ENCODE data around the gene CD14.
"Not testable (repeated sequence)": the region's sequence is repeated elsewhere in the genome, so short reads cannot be mapped to it uniquely, and the experiment has no call there.

The CD14 gene

GRCh38 chr5:140634103-140634502, 1.1 kb upstream of the CD14 start:
- no peak for DNase-seq

- DNase-seq, result no peak
Observed at GRCh38 chr5:140633501-140633900, 526 bp upstream of the CD14 start.

GRCh38 chr5:140632366-140633020, 482 bp downstream of the CD14 start:
- DNase-seq, result no peak

GRCh38 chr5:140631831-140632365, 1.1 kb downstream of the CD14 start:
- DNase-seq, result no peak

- no peak for DNase-seq
Observed at GRCh38 chr5:140631036-140631417, 1.9 kb downstream of the CD14 start.

GRCh38 chr5:140630292-140631035, 2.5 kb downstream of the CD14 start:
- no peak for DNase-seq

GRCh38 chr5:140628711-140629110, 4.3 kb downstream of the CD14 start:
- no peak for DNase-seq

- no peak for DNase-seq
Observed at GRCh38 chr5:140627972-140628371, 5.0 kb downstream of the CD14 start.

GRCh38 chr5:140624886-140625285, 8.1 kb downstream of the CD14 start:
- DNase-seq, result not testable (repeated sequence)

- not testable (repeated sequence) for DNase-seq
Observed at GRCh38 chr5:140623061-140623460, 9.9 kb downstream of the CD14 start.

GRCh38 chr5:140622301-140622700, 10.7 kb downstream of the CD14 start:
- DNase-seq, result no peak

- no peak for DNase-seq
Observed at GRCh38 chr5:140611020-140611521, 21.9 kb downstream of the CD14 start.

- no peak for DNase-seq
Observed at GRCh38 chr5:140609126-140609525, 23.8 kb downstream of the CD14 start.

GRCh38 chr5:140608722-140609121, 24.3 kb downstream of the CD14 start:
- DNase-seq, result no peak

- DNase-seq, result no peak
Observed at GRCh38 chr5:140607031-140607430, 25.9 kb downstream of the CD14 start.

GRCh38 chr5:140605879-140606278, 27.1 kb downstream of the CD14 start:
- DNase-seq, result no peak

- DNase-seq, result no peak
Observed at GRCh38 chr5:140603734-140604133, 29.2 kb downstream of the CD14 start.

GRCh38 chr5:140603446-140603698, 29.6 kb downstream of the CD14 start:
- DNase-seq, result not testable (repeated sequence)

- DNase-seq, result no peak
Observed at GRCh38 chr5:140602147-140602546, 30.8 kb downstream of the CD14 start.

- DNase-seq, result no peak
Observed at GRCh38 chr5:140600096-140600495, 32.9 kb downstream of the CD14 start.

- no peak for DNase-seq
Observed at GRCh38 chr5:140598836-140599235, 34.1 kb downstream of the CD14 start.

GRCh38 chr5:140596321-140596741, 36.6 kb downstream of the CD14 start:
- no peak for DNase-seq

GRCh38 chr5:140595538-140596300, 37.3 kb downstream of the CD14 start:
- no peak for DNase-seq

GRCh38 chr5:140594169-140594568, 38.8 kb downstream of the CD14 start:
- DNase-seq, result no peak
